GM12873 (cell line): ENCODE results near the gene CPNE4.

ENCODE experiments used
- TF ChIP-seq, protein P1 (sequence below): IDR thresholded peaks from 2 replicates; pipeline ENCODE4 v1.5.1; 2012; ENCODE audit warnings: low read depth, mild to moderate bottlenecking, moderate library complexity, low read length, control low read depth; ENCODE audit not compliant: insufficient read depth; ENCODE audit errors: missing control alignments

The CPNE4 gene

DNA sequence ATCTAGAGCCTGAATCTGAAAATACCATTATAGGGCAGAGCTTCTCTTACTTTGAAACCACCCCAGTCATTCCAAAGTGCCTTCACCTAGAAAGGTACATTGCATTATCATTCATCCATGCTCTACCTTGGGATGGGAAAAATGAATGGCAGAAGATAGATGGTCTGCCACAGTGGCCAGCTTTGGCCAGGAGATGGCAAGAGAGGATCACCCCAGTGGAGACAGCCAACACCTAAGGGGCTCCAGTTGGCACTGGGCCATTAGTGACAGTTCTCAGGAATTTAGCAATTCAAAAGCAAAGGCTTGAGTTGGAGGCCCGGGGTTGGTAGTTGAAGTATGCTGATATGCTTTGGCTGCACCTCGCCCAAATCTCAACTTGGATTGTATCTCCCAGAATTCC, 278.4 kb downstream of the CPNE4 start:
- TF ChIP-seq, protein P1, sequence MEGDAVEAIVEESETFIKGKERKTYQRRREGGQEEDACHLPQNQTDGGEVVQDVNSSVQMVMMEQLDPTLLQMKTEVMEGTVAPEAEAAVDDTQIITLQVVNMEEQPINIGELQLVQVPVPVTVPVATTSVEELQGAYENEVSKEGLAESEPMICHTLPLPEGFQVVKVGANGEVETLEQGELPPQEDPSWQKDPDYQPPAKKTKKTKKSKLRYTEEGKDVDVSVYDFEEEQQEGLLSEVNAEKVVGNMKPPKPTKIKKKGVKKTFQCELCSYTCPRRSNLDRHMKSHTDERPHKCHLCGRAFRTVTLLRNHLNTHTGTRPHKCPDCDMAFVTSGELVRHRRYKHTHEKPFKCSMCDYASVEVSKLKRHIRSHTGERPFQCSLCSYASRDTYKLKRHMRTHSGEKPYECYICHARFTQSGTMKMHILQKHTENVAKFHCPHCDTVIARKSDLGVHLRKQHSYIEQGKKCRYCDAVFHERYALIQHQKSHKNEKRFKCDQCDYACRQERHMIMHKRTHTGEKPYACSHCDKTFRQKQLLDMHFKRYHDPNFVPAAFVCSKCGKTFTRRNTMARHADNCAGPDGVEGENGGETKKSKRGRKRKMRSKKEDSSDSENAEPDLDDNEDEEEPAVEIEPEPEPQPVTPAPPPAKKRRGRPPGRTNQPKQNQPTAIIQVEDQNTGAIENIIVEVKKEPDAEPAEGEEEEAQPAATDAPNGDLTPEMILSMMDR: no peak

DNA sequence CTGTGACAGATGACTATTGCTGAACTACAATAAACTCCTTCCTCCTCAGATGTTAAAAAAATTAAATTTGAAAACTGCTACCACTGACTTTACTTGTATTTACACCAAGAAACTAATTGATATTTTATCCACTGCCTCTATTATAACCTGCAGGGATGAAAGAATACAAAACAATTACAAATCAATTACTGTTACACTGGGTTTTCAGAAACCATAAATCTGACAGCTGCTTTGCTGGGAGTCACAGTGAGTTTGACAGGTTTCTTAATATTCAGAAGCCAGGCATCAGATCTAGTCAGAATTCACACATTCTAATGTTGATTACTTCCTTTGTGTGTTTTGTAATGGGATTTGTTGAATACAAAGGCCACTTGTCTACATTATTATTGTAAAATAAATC, 279.4 kb downstream of the CPNE4 start:
- TF ChIP-seq, protein P1: no peak

DNA sequence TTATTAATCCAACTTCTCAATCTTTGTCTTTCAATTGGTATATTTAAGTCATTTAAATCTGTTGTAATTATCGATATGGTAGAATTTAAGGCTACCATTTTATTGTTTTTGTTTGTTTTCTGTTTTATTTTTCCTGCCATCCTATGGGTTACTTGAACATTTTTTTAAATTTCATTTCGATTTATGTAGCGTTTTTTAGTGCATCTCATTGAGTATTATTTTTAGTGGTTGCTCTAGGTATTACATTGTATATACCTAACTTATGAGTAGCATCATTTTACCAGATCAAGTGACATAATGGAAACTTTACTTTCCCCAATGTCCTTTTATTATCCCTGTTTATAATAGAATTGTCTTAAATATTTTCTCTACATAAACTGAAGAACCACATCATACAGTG, 284.6 kb downstream of the CPNE4 start:
- TF ChIP-seq, protein P1: no peak

DNA sequence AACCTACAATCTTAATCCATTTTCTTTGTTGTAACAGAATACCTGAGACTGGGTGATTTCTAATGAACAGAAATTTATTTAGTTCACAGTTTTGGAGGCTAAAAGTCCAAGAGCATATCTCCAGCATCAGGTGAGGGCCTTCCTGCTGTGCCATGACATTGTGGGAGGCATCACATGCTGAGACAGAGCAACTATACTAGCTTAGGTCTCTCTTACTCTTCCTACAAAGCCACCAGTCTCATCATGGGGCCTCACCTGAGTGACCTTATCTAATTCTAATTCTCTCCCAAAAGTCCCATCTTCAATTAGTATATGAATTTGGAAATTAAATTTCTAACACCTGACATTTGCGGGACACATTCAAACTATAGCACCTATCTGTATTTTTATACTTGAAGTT, 285.0 kb downstream of the CPNE4 start:
- TF ChIP-seq, protein P1: no peak

DNA sequence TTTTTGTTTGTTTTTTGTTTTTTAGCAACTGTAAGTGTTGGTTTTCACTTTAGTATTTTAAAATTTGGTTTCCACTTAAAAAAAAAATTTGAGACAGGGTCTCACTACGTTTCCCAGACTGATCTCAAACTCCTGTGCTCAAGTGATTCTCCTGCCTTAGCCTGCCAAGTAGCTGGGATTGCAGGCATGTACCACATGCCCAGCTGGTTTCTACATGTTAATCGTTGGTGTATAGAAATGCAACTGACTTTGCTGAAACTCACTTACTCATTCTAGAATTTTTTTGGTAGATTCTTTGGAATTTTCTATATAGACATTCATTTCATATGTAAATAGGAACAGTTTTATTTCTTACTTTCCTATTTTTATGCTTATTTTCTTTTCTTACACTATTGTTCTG, 287.3 kb downstream of the CPNE4 start:
- TF ChIP-seq, protein P1: no peak

GRCh38 chr3:131744765-131745164, 290.0 kb downstream of the CPNE4 start:
- TF ChIP-seq, protein P1: no peak

DNA sequence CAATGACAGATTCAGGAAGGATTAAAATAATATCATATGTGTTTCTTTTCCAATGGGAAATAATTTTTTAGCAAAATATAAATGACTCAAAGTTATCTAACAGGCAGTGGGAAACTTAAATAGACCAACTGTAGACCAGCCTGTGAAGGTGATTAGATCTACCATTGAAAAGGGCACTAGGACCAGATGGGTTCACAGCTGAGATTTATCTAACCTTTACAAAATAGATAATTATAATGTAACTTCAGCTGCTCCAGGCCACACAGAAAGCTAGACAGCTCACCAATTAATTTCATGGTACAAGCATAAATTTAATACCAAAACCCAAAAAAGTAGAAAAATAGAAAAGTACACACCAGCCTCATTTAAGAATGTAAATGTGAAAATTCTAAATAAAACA, 291.7 kb downstream of the CPNE4 start:
- TF ChIP-seq, protein P1: no peak
